HepG2 (cell line): ENCODE results near the gene LBX1. TPM values are rescaled to one million over a fixed set of nuclear protein-coding genes. Genes with fewer than 3 reads are reported as not detected.

Experiments used
- ATAC-seq: fragments of 200-7000 bp; cut with Tn5 transposase; 3 replicates; pipeline ENCODE4 v1.9.1; 2020; ENCODE audit warnings: mild to moderate bottlenecking, moderate library complexity
- BruUV-seq: library from RNA; stranded (reverse); fragments of 400-500 nt; replicated peaks from 2 replicates; lab custom pipeline; 2021; lab: Mats Ljungman, UMichigan
- CTCF ChIA-PET: fragments of 300-600 bp; formaldehyde crosslinking; extraction: SDS; loops from one replicate; lab custom pipeline; 2021; ENCODE audit warnings: low total read pairs, inconsistent platforms, low intra/inter-chr PET ratio; lab: Yijun Ruan, JAX
- POLR2A ChIA-PET: fragments of 350-600 bp; sonication (Branson Sonifier 250); formaldehyde crosslinking; loops from one replicate; lab custom pipeline; 2020; ENCODE audit warnings: antibody characterized with exemption, inconsistent platforms; lab: Yijun Ruan, JAX
- DNase-seq: peaks from one replicate; pipeline ENCODE4 v3.0.0-alpha.2; 2015; ENCODE audit warnings: low spot score
- FAIRE-seq: peaks from 3 replicates; lab custom pipeline; 2011; peaks lifted over from hg19 to GRCh38; lab: Jason Lieb, UNC
- H2AFZ ChIP-seq: one replicate; pipeline ENCODE4 v1.6.1; 2011; ENCODE audit warnings: low read length, inconsistent platforms
- H3K27ac ChIP-seq: fragments of 300-600 bp; 3 replicates; pipeline ENCODE4 v1.8.0; 2011; ENCODE audit warnings: mixed run types, mild to moderate bottlenecking, mixed read lengths, low read length, inconsistent platforms; ENCODE audit not compliant: insufficient read depth; ENCODE audit errors: extremely low read length
- H3K27me3 ChIP-seq, 2 experiments: fragments of 200-600 bp in 1 of 2; 2 replicates in 1 of 2; 3 replicates in 1 of 2; pipeline versions ENCODE4 v1.6.0 to v1.8.0; 2011; ENCODE audit warnings: low read length in 2 of 2, mild to moderate bottlenecking in 2 of 2, moderate library complexity in 2 of 2, inconsistent platforms in 1 of 2; ENCODE audit not compliant: insufficient read depth in 2 of 2, control insufficient read depth in 1 of 2
- H3K36me3 ChIP-seq, 2 experiments: fragments of 200-600 bp in 1 of 2; replicated peaks in 1 of 2; 2 replicates in 1 of 2; 3 replicates in 1 of 2; pipeline versions ENCODE4 v1.5.1 to v1.8.0; 2011; ENCODE audit warnings: low read length in 2 of 2, inconsistent platforms in 1 of 2; ENCODE audit not compliant: insufficient read depth in 2 of 2, control insufficient read depth in 1 of 2
- H3K4me1 ChIP-seq: 2 replicates; pipeline ENCODE4 v1.5.1; 2012; ENCODE audit warnings: low read length, inconsistent platforms; ENCODE audit not compliant: insufficient read depth
- H3K4me2 ChIP-seq: 2 replicates; pipeline ENCODE4 v1.6.0; 2011; ENCODE audit warnings: low read depth, low read length, inconsistent platforms
- H3K4me3 ChIP-seq, 3 experiments: fragments of 200-600 bp in 1 of 3; sonication (generic), shearing (Covaris generic) in 1 of 3; replicated peaks in 1 of 3; 2 replicates each; pipeline ENCODE4 v1.5.1; 2011 to 2016; ENCODE audit warnings: low read length in 3 of 3, inconsistent platforms in 2 of 3, low read depth in 2 of 3, mild to moderate bottlenecking in 2 of 3, control low read depth in 1 of 3, mixed read lengths in 1 of 3; ENCODE audit not compliant: insufficient read depth in 1 of 3
- H3K79me2 ChIP-seq: one replicate; pipeline ENCODE4 v1.6.1; 2011; ENCODE audit warnings: low read length, inconsistent platforms; ENCODE audit not compliant: insufficient read depth
- H3K9ac ChIP-seq: 2 replicates; pipeline ENCODE4 v1.6.0; 2011; ENCODE audit warnings: mild to moderate bottlenecking, low read depth, low read length, inconsistent platforms; ENCODE audit not compliant: insufficient read depth
- H3K9me3 ChIP-seq: 2 replicates; pipeline ENCODE4 v1.5.1; 2012; ENCODE audit warnings: mild to moderate bottlenecking, low read length
- H4K20me1 ChIP-seq: 2 replicates; pipeline ENCODE4 v1.6.0; 2011; ENCODE audit warnings: inconsistent platforms, mild to moderate bottlenecking, low read length, moderate library complexity; ENCODE audit not compliant: insufficient read depth
- CBX2 ChIP-seq, 2 experiments: fragments of 200-600 bp in 1 of 2; sonication (generic); formaldehyde crosslinking in 1 of 2; IDR thresholded peaks; 2 replicates each; pipeline versions ENCODE4 v1.7.0 to v1.8.1; 2018 to 2022; ENCODE audit warnings: low read depth in 2 of 2, low read length in 1 of 2, mild to moderate bottlenecking in 1 of 2, missing genetic modification reagents in 1 of 2
- SMAD3 ChIP-seq: sonication (generic); formaldehyde crosslinking; IDR thresholded peaks from 2 replicates; pipeline ENCODE4 v1.4.0; 2020; ENCODE audit warnings: missing genetic modification reagents
- SSRP1 ChIP-seq: IDR thresholded peaks from 2 replicates; pipeline ENCODE4 v1.6.1; 2016; ENCODE audit warnings: control low read depth
- SYNCRIP ChIP-seq: fragments of 200-400 bp; formaldehyde crosslinking; IDR thresholded peaks from 2 replicates; pipeline ENCODE4 v1.6.1; 2018; ENCODE audit warnings: mild to moderate bottlenecking, low read depth, low read length; ENCODE audit not compliant: insufficient read depth
- TP53 ChIP-seq: sonication (generic); formaldehyde crosslinking; conservative IDR thresholded peaks from 2 replicates; pipeline ENCODE4 v1.4.0; 2020; ENCODE audit warnings: missing genetic modification reagents
- WGBS: methylation state at CpG from one replicate; pipeline ENCODE4 v1.1.6; 2017; ENCODE audit warnings: low lambda C conversion rate; 5-methylcytosine and 5-hydroxymethylcytosine counted together
- in situ Hi-C: cut with HindIII; loops from 2 replicates; pipeline ENCODE4 v1.10.0; 2017; ENCODE audit warnings: low pct_unique_long_range_greater_than_20kb; ENCODE audit not compliant: extremely low pct_ligation_motif_present
- intact Hi-C: fragments of 100-400 bp; cut with micrococcal nuclease; formaldehyde crosslinking; loops from one replicate; pipeline ENCODE4 v1.10.0; 2022; ENCODE audit not compliant: unreplicated experiment
- polyA plus RNA-seq, 8 experiments: library from polyadenylated mRNA; depleted of rRNA in 3 of 8; stranded (reverse) in 7 of 8; unstranded in 1 of 8; fragments of >200 nt; fragmentation: Illumina TruSeq in 4 of 8; extraction: Trizol in 4 of 8; gene quantifications; 2 replicates each; pipeline versions ENCODE4 v1.2.1 to v1.2.3, GENCODE V29; 2011 to 2016; ENCODE audit warnings: low read depth in 4 of 8, missing spikeins in 1 of 8, mixed read lengths in 1 of 8; ENCODE audit not compliant: insufficient read depth in 1 of 8
- total RNA-seq, 5 experiments: library from RNA; depleted of rRNA; stranded (reverse); fragments of >200 nt; fragmentation: Illumina TruSeq; extraction: Trizol; gene quantifications; 2 replicates each; pipeline ENCODE4 v1.2.3, GENCODE V29; 2016; ENCODE audit warnings: low read depth in 1 of 5

LBX1 gene
- total and polyA plus RNA-seq, 2 of the 13 experiments (the other 11 are each of a cell fraction or from before 2014, with no cell fraction given): not detected

DNA sequence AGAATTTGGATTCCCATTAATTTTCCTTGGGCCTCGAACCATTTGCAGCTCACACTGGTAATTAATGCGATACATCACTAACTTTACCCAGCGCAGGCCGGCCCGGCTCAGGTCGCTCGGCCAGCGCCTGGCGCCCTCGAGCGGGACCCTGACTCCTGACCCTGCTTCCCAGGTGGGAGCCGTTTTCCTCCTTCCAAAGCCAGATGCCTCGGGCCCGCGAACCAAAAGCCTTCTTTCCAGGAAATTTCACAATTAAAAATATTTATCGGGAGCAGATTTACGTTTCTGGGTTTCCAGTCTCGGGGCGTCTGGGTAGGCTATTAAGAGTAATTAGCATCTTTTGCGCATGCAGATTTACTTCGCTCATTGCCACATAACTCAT lies 12.2 kb downstream of the LBX1 start (continued):
- TF ChIP-seq SMAD3 (CRISPR knock-in tag) (no peak), TP53 (CRISPR knock-in tag) (no peak), SSRP1 (CRISPR knock-in tag) (no peak)
- TF ChIP-seq, all 625 proteins: peak for 0

DNA sequence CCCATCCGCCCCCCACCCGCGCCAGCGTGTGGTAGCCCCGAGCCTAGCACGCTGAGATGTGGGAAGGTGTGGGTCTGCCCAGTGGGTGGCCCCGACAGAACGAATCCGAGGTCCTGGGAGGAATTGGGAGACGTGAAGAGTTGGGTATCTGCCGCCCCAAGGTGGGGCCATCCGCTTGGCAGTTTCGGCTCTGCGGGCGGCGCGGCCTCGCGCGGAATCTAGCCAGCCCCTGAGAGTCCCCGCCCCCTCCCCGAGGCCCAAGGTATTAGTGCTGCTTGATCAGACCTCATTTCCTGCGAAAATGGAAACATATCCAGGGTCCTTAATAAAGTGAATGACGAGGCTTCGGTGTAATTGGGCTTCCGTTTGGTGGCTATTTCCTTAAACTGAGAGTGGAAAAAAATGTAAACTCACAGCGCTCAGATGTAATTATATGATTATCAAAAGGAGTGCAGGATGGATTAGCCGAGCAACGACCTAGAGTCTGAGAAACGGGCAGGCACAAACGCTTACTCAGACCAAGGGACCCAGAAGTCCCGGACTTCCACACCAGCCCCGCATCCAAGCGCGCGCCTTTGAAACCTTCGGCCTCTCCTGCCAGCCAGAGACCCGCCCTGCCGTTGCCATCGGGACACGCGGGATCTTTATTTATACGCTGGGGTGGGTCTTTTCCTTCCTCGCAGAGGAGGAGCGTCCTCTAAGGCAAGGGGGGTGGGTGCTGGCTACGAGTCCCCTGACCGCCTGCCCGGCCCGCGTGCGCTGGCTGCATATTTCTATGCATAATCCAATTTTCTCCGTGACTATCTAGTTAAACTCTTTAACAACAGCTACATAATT lies 12.8 kb downstream of the LBX1 start:
- peak overlapping the region in 1 of 3 experiments; percentile 54; a peak in 1 of 6 replicates for H3K4me3 ChIP-seq
- in situ Hi-C loops: no loop called here
- H3K27ac ChIP-seq: no peak overlapping the region
- ChIA-PET CTCF (no interaction called here), POLR2A (no interaction called here)
- BruUV-seq: no TSS peak
- no peak for ATAC-seq
- H3K4me2 ChIP-seq: no peak overlapping the region
- no peaks in the 10 kb centered on the region for H3K36me3 ChIP-seq
- FAIRE-seq: no peak
- TF ChIP-seq SYNCRIP: no peak
- peak; percentile 21; the same call in 1 of the 2 replicates for TF ChIP-seq CBX2 (IDR thresholded peaks at IDR 0.05; ENCODE audit: low read depth, low read length)
- TF ChIP-seq CBX2 (CRISPR knock-in tag; IDR thresholded peaks at IDR 0.05; ENCODE audit: low read depth): no peak
- TF ChIP-seq, all 625 proteins: peak for 1
- WGBS: 45% methylated on average over 41 of the region's 52 CpGs
- no peak for DNase-seq
- H3K9me3 ChIP-seq: no peaks in the 10 kb centered on the region
- intact Hi-C loops: no loop called here
- no peak overlapping the region for H3K9ac ChIP-seq
- peaks cover 36% of the 10 kb centered on the region for H3K4me1 ChIP-seq
- no peaks in the 10 kb centered on the region for H3K79me2 ChIP-seq
- H3K27me3 ChIP-seq: peaks cover 16 to 83% of the 10 kb centered on the region in 2 experiments; a peak in 4 of 5 replicates
- no peak overlapping the region for H2AFZ ChIP-seq
- H4K20me1 ChIP-seq: 0 out of 2 replicates have a peak, but pooled peaks cover 3% of the 10 kb centered on the region
